Stomach (tissue), 9 donors: ENCODE data around the gene ATXN10. TPM values are rescaled to one million over a fixed set of nuclear protein-coding genes. Genes with fewer than 3 reads are reported as not detected.

Experiments
- DNase-seq, 2 donors: peaks; one replicate each; pipeline versions ENCODE4 v3.0.0 to v3.0.0-alpha.2; 2013 to 2019
- H3K27ac ChIP-seq, 5 donors: fragments of 200-600 bp in 4 of 5; sonication (generic) in 4 of 5; one replicate each; pipeline ENCODE4 v1.5.1; 2013 to 2019; ENCODE audit warnings: mild to moderate bottlenecking in 1 of 5, moderate library complexity in 1 of 5
- H3K27me3 ChIP-seq, 3 donors: fragments of 200-600 bp; sonication (generic); one replicate each; pipeline ENCODE4 v1.5.1; 2017 to 2019; ENCODE audit warnings: mixed run types in 1 of 3
- H3K36me3 ChIP-seq, 4 donors: fragments of 200-600 bp; sonication (generic); 1 replicate in 3 of 4; 2 replicates in 1 of 4; pipeline ENCODE4 v1.5.1; 2016 to 2019
- H3K4me1 ChIP-seq, 4 donors: fragments of 200-600 bp; sonication (generic); one replicate each; pipeline ENCODE4 v1.5.1; 2016 to 2019
- H3K4me3 ChIP-seq, 4 donors: fragments of 200-600 bp; sonication (generic) in 3 of 4; one replicate each; pipeline ENCODE4 v1.5.1; 2016 to 2019; ENCODE audit warnings: mild to moderate bottlenecking in 1 of 4
- H3K9me3 ChIP-seq, 4 donors: fragments of 200-600 bp; sonication (generic); one replicate each; pipeline ENCODE4 v1.5.1; 2016 to 2019
- EP300 ChIP-seq: sonication (generic); formaldehyde crosslinking; IDR thresholded peaks from one replicate; pipeline ENCODE4 v1.6.1; 2017; ENCODE audit warnings: antibody characterized with exemption
- POLR2A ChIP-seq, 4 donors: fragments of 450-650 bp; IDR thresholded peaks; one replicate each; pipeline ENCODE4 v1.6.1; 2016; ENCODE audit warnings: antibody characterized with exemption in 4 of 4, control low read depth in 2 of 4, mild to moderate bottlenecking in 1 of 4, moderate library complexity in 1 of 4
- POLR2AphosphoS5 ChIP-seq, 3 donors: sonication (generic); formaldehyde crosslinking; IDR thresholded peaks; one replicate each; pipeline ENCODE4 v1.6.1; 2016; ENCODE audit warnings: antibody characterized with exemption in 3 of 3
- WGBS, 5 donors: extraction: QIAGEN DNeasy Blood & Tissue Kit in 3 of 5; methylation state at CpG; one replicate each; pipeline versions ENCODE4 v1.1.5 to v1.1.7; 2013 to 2018; 5-methylcytosine and 5-hydroxymethylcytosine counted together
- intact Hi-C: fragments of 100-400 bp; cut with DNase I; formaldehyde crosslinking; loops from one replicate; pipeline ENCODE4 v1.15.1; 2023; ENCODE audit warnings: low total_unique reads
- polyA plus RNA-seq, 3 donors: library from polyadenylated mRNA; stranded (reverse); fragments of 200-250 nt; gene quantifications; one replicate each; pipeline ENCODE4 v1.2.3, GENCODE V29; 2013
- total RNA-seq, 5 donors: library from RNA; depleted of rRNA; stranded (reverse); fragments of >200 nt; gene quantifications; one replicate each; pipeline versions ENCODE4 v1.1.0 to v1.2.3, GENCODE V29; 2014 to 2016
- TF ChIP-seq, protein P1 (sequence below), 7 experiments: fragments of 450-650 bp in 4 of 7; fragments of 200-600 bp in 3 of 7; sonication (generic) in 3 of 7; IDR thresholded peaks; one replicate each; pipeline ENCODE4 v1.5.1; 2016 to 2019; ENCODE audit warnings: antibody characterized with exemption in 7 of 7, control low read depth in 2 of 7, mild to moderate bottlenecking in 1 of 7
- donor health status: healthy with polysubstance abuse.
- donor health status: Bipolar disorder and iron deficiency.
- donor health status: healthy.

The ATXN10 gene
- total and polyA plus RNA-seq, 8 donors: 36.5 to 171 (median 89.4) TPM

DNA sequence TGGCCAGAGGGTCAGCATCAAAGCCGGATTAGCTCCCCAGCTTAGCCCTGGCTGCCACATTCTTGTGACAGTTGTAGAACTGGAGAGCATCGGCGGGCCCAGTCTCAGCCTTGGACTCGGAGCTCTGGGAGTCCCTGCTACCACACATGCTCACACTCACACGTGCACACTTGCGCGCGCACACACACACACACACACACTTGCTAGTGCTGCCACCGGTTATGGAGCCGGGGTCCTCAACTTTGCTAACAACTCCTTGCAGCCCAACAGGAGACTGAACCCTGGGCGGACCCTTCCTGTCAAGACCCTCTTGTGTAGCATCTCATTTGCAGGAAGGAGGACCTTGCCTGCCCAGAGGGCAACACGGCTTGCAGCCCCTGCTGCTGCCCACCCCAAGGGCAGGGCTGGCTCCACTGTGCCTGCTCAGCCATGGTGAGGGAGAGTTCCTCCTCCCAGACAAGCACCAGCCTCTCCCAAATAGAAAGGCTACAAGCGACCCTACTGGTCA, 197.8 kb downstream of the ATXN10 start:
- Histone ChIP-seq H3K27ac (no peak overlapping the region), H3K4me3 (no peak overlapping the region), H3K4me1 (peaks cover 13 to 24% (median 18%) of the 10 kb centered on the region in 4 donors), H3K36me3 (no peaks in the 10 kb centered on the region), H3K9me3 (peaks cover 0 to 12% (median 6%) of the 10 kb centered on the region in 4 donors), H3K27me3 (peaks cover 17 to 65% (median 43%) of the 10 kb centered on the region in 3 donors)
- peak in 1 of 2 donors; percentile 19 for DNase-seq
- intact Hi-C loops: loop anchor here (10.0 kb wide), 1 partner anchor 225 kb away; no protein-coding TSS in a partner anchor
- WGBS, 5 donors: 69 to 88% (median 83%) methylated on average over 2 to 13 of the region's 13 CpGs
- TF ChIP-seq, protein P1, sequence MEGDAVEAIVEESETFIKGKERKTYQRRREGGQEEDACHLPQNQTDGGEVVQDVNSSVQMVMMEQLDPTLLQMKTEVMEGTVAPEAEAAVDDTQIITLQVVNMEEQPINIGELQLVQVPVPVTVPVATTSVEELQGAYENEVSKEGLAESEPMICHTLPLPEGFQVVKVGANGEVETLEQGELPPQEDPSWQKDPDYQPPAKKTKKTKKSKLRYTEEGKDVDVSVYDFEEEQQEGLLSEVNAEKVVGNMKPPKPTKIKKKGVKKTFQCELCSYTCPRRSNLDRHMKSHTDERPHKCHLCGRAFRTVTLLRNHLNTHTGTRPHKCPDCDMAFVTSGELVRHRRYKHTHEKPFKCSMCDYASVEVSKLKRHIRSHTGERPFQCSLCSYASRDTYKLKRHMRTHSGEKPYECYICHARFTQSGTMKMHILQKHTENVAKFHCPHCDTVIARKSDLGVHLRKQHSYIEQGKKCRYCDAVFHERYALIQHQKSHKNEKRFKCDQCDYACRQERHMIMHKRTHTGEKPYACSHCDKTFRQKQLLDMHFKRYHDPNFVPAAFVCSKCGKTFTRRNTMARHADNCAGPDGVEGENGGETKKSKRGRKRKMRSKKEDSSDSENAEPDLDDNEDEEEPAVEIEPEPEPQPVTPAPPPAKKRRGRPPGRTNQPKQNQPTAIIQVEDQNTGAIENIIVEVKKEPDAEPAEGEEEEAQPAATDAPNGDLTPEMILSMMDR (IDR thresholded peaks at IDR 0.05): no peak
- TF ChIP-seq EP300 (no peak), POLR2AphosphoS5 (IDR thresholded peaks at IDR 0.05) (no peak), POLR2A (IDR thresholded peaks at IDR 0.05) (no peak)

DNA sequence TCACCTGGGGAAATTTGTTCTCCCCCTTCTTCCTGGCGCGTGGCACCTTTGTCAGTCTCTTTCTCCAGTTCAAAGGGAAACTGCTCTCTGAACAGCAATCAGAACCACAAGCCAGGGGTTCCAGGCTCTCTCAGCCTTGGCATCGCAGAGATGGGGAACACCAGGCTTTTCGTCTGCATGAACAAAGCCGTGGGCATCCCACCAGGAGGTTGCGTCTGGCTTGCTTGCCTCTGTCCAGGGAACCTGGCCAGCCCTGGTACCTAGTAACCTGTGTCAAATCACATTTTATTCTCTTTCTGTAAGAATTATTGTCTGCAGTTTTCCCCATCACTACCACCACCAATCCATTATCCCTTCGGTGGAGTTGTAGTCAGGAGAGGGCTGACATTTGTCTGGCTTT, 198.4 kb downstream of the ATXN10 start:
- peak in 1 of 2 donors; percentile 21 for DNase-seq
- H3K9me3 ChIP-seq: peaks cover 0 to 12% (median 6%) of the 10 kb centered on the region in 4 donors
- intact Hi-C loops: loop anchor here (5.0 kb wide), 1 partner anchor 97 kb away; no protein-coding TSS in a partner anchor
- H3K4me3 ChIP-seq: no peak overlapping the region
- no peak overlapping the region for H3K27ac ChIP-seq
- no peaks in the 10 kb centered on the region for H3K36me3 ChIP-seq
- no peak for TF ChIP-seq POLR2AphosphoS5 (IDR thresholded peaks at IDR 0.05)
- TF ChIP-seq EP300: no peak
- TF ChIP-seq, protein P1 (IDR thresholded peaks at IDR 0.05): no peak
- TF ChIP-seq POLR2A (IDR thresholded peaks at IDR 0.05): no peak
- peaks cover 13 to 21% (median 16%) of the 10 kb centered on the region in 4 donors for H3K4me1 ChIP-seq
- WGBS, 5 donors: 84 to 94% (median 87%) methylated on average over 7 of the region's 7 CpGs
- peaks cover 17 to 63% (median 43%) of the 10 kb centered on the region in 3 donors for H3K27me3 ChIP-seq

DNA sequence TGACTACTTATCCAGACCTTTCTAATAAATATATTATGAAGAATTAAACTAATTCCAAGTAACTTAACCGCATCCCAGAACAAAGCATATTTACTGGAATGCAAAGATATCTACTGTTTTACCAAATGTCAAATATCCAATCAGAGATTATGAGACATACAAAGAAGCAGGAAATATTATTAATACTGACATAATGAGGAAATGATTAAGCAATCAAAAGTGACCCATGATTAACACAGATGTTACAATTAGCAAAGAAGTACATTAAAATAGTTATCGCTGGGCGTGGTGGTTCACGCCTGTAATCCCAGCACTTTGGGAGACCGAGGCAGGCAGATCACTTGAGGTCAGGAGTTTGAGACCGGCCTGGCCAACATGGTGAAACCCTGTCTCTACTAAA, 200.1 kb downstream of the ATXN10 start:
- no peak overlapping the region for H3K27ac ChIP-seq
- H3K9me3 ChIP-seq: peaks cover 0 to 12% (median 6%) of the 10 kb centered on the region in 4 donors
- H3K4me1 ChIP-seq: peaks cover 9 to 13% (median 12%) of the 10 kb centered on the region in 4 donors
- H3K27me3 ChIP-seq: peaks cover 12 to 62% (median 27%) of the 10 kb centered on the region in 3 donors
- intact Hi-C loops: loop anchor here (5.0 kb wide), 1 partner anchor 96 kb away; no protein-coding TSS in a partner anchor
- WGBS, 5 donors: 89 to 96% (median 95%) methylated on average over 6 of the region's 6 CpGs
- H3K4me3 ChIP-seq: no peak overlapping the region
- TF ChIP-seq POLR2AphosphoS5 (IDR thresholded peaks at IDR 0.05) (no peak), POLR2A (IDR thresholded peaks at IDR 0.05) (no peak), EP300 (no peak)
- TF ChIP-seq, protein P1 (IDR thresholded peaks at IDR 0.05): no peak
- DNase-seq: no peak
- H3K36me3 ChIP-seq: no peaks in the 10 kb centered on the region

DNA sequence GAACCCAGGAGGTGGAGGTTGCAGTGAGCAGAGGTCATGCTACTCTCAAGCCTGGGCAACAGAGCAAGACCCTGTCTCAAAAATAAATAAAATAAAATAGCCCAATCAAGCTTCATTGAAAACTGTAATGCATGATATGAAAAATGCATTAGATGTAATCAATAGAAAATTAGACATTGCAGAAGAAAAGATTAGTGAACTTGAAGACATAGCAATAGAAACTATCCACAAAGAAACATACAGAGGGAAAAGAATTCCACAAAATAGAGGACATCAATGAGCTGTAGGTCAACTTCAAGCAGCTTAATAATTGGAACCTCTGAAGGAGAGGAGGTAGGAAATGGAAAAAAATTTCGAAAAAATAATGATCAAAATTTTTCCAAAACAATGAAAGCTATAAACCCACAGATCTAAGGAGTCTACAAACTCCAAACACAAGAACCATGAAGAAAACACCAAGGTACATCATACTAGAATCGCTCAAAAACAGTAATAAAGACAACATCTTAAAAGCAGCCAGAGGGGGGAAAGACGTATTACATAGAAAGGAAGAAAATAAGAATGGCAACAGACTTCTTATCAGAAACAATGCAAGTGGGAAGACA, 201.1 kb downstream of the ATXN10 start:
- WGBS, 5 donors: 88 to 94% (median 92%) methylated on average over 3 of the region's 3 CpGs
- TF ChIP-seq POLR2AphosphoS5 (IDR thresholded peaks at IDR 0.05) (no peak), POLR2A (IDR thresholded peaks at IDR 0.05) (no peak), EP300 (no peak)
- TF ChIP-seq, protein P1 (IDR thresholded peaks at IDR 0.05): no peak
- intact Hi-C loops: loop anchor here (5.0 kb wide), 1 partner anchor 95 kb away; no protein-coding TSS in a partner anchor
- H3K36me3 ChIP-seq: no peaks in the 10 kb centered on the region
- H3K4me1 ChIP-seq: peaks cover 0 to 2% (median 1%) of the 10 kb centered on the region in 4 donors
- H3K4me3 ChIP-seq: no peak overlapping the region
- H3K27ac ChIP-seq: no peak overlapping the region
- no peak for DNase-seq
- H3K27me3 ChIP-seq: peaks cover 1 to 62% (median 24%) of the 10 kb centered on the region in 3 donors
- peaks cover 0 to 12% (median 6%) of the 10 kb centered on the region in 4 donors for H3K9me3 ChIP-seq
